ENCODE results near the gene FAM72D.
"Not testable (repeated sequence)": the region's sequence is repeated elsewhere in the genome, so short reads cannot be mapped to it uniquely, and the experiment has no call there.

DNA sequence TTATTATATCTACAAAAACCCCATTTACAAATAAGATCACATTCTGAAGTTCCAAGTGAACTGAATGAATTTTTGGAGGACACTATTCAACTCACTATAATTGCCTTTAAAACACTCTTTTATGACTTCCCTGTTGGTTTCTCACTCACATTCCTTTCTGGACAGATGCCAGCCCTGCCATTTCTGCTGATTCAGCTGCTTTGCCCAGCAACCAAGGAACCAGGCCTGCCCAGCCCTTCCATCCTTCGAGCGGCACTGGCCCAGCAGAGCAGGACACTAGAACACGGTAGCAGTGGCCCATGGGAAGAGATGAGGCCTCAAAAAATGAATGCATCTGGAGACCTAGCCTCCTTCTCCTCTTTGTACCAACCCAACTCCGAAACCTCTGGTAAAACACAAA lies 50.5 kb downstream of the FAM72D start:
- not testable (repeated sequence) for TF ChIP-seq POLR2A (IDR thresholded peaks at IDR 0.05; ENCODE audit: low read length); GATA1 (IDR thresholded peaks at IDR 0.05; ENCODE audit: low read depth, low read length)
